Left hindlimb (tissue), 1 donor: Measurements from ENCODE around the gene VRK1.

Source experiments
- DNase-seq: peaks from one replicate; pipeline ENCODE4 v3.0.0-alpha.2; 2018

Gene VRK1

DNA sequence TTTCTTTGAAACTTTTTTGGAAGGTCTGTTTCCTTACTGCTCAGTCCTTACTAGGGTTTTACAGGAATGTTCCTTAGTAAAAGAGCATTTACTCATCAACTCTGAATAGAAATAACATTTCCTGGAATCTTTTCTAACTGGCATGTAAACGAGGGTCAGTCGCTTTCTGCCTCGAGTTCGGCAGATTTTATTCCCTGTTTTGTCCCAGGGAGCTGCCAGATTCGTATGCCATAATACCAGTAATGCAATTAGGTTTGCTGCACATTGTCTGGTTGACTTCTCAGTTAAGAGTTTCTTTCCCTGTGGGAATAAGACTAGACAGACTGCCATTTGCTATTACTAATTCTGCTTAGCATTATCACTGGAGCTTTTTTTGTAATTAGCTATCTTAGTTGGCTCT lies 91.9 kb downstream of the VRK1 start:
- no peak for DNase-seq

DNA sequence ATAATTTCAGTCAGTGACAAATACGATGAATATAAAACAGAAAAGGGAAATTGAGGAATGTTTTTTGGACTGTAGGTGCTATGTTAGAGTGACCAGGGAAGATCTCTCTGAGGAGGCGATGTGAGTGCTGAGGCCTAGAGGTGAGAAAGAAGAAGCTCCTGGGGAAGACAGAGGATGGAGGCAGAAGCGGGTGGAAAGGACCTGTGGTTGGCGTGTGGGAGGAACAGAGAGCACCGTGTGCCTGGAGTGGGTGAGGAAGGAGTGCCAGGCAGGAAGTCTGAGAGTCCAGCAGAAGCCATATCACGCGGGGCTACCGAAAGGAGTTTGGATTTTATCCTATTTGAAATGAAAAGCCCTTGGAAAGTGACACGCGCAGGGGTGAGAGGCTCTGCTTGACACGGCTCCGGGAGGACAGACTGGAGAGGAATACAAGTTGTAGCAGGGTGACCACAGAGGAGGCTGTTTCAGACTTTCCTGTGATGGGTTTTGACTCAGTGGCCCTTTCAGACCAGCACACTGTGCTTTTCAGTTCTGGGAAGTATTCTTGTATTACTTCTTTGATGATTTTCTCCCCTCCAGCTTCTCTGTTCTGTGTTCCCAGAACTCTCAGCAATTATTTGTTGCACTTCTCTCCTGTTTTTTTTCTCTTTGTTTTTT lies 96.9 kb downstream of the VRK1 start:
- DNase-seq: no peak

DNA sequence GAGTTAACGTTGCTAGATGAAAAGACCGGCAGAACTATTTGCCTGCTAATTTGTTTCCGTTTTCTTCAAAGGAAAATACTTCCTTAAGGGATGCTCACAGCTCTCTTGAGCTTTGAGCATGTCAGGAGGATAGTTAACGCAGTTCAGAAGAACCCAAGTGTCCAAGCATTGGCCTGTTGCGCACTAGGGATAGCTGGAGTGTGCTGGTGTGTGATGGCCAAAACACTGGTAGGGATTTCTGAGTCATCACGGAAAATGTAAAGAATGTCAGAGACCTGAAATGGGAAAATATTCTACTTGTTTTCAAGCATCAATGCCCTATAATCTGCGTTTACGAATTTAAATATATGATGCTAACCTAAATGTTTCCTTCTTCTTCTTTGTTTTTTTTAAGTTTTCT lies 97.8 kb downstream of the VRK1 start:
- no peak for DNase-seq

DNA sequence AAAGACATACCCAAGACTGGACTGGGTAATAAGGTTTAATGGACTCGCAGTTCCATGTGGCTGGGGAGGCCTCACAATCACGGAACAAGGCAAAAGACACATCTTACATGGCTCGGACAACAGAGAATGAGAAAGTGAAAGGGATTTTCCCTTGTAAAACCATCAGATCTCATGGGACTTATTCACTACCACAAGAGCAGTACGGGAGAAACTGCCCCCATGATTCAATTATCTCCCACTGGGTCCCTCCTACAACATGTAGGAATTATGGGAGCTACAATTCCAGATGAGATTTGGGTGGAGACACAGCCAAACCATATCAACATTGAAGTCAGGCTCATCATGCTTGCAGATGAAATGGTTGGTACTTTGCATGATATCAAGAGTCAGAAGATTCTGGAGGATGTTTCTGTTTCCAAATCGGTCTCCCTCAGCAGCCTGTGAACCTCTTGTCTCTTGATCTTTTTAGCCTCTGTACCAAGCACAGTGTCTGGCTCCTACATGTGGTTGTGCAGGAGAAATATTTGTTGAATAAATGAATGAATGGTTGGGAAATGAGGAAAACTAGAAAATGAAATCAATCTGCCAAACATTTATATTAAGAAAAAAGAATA lies 98.6 kb downstream of the VRK1 start:
- DNase-seq: no peak

DNA sequence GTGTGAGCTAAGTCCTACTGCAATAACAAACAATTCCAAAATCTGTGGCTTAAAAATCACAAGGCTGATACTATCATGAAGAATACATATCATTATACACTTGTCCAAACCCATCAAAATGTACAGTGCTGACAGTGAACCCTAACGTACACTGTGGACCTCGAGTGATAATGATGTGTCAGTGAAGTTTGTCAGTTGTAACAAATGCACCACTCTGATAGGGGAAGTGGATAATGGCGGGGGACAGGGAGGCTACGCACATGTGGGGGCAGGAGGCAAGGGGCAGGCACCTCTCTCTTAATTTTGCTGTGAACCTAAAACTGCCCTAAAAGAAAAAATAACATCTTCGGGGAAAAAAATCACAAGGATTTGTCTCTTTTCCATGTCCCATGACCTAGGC lies 100.0 kb downstream of the VRK1 start:
- DNase-seq: no peak

DNA sequence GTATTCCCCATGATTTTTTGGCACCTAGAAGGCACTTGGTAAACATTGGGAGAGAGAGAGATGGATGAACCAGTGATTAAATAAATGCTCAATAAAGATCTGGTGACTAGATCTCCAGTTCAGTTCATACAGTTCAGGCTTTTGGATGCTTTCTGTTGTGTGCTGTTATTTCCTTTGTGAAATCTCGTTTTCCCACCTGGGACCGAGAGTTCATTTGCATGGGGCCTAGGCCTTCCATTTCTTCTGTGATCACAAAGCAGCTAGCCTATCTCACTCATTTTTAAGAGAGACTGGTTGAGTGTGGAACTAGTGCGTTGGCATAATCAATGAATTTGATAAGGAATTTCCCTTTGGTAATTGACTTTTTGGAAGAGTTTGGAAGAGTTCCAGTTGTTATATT lies 104.0 kb downstream of the VRK1 start:
- DNase-seq: no peak

DNA sequence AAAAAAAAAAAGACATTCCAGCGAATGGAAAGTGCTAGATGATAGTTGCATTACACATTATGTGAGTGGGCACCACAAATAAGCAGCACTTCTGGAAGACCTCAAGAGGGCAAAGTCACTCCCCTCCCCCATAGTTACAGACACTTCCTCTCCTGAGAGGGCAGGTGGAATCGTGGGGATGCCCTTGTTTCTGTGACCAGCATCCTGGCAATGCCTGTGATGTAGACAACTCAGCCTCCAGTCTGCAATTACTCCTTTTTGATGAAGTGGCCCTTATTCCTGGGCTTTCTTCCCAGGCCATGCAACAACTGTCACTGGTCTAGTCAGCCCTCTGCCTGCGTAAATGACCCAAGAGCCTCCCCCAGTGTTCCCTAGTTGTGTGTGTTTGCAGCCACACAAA lies 104.8 kb downstream of the VRK1 start:
- DNase-seq: no peak

DNA sequence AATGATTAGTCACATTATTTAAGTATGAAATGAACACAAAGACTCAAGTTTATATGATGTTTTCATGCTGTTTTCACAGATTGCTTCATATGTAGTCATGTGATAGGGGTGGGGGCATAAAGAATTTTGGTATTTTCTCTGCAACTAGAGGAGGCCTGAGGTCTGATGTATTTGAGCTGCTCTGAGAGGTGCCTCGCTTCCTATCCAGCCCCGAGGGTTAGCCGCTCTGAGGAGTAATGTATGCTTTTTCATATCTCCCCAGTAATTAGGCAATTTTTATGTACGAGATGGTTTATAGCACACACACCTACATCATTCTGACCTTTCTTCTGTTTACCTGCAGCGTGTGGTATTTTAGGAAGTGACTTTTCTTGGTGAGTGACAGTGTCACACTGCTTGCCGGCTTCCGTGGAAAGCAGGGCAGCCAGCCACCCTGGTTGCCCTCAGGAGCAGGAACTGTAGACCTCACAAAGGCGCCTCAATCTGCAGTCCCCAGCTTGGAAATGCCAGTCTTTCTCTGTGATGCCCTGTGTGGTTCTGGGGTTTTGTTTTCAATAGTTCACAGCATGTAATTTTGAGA lies 106.4 kb downstream of the VRK1 start:
- no peak for DNase-seq

DNA sequence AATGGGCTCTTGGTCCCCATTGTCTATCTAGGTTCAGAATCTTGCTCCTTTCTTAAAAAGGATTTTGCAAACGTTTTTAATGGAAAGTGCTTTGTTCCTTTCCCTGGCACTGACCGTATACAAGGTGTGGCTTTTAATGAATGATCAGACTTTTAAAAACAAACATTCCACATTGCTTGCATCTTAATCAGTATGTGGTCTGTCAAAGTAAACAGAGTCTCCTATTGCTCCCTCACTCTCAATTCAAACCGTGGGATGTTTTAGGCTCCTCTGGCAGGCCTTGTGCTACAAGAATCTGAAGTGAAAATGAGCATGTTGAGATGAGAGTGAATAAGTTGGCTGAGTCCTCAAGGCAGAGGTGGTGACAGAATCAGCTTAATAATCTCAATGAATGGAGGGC lies 107.0 kb downstream of the VRK1 start:
- no peak for DNase-seq

DNA sequence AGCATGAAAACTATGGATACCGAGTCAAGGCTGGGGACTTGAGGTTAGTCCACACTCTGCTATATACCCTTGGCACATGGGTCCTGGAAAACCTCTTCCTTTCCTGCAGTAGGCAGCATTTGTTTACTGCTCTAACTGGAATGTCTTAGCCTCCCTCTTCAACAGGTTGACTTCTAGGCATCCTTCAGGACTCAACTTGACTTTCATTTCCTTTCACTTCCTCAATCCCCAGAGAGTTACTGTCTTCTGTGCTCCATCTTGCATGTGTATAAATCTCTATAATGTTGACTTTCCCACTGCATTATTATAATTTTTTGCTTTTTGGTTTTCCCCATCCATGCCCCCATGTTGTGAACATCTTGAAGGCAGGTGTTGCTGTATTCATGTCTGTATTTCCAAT lies 107.9 kb downstream of the VRK1 start:
- DNase-seq: no peak

DNA sequence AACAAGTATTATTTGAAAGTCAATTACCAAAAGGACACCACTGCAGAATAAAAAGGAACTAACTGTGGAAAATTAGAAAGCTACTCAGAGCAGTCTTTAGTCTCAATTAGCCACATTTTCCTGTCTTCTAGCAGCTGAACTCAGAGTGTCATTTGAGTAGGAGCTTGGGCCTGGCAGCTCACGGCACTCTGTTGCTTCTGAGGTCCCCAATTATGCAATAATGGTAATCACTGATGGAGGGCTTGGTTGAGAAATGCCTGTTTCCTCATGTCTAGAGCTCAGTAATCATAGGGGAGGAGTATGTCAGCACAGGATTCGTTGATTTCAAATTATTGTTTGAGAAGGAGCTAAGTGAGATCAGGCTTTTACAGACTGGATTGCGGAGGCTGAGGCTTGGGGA lies 108.6 kb downstream of the VRK1 start:
- DNase-seq: no peak

DNA sequence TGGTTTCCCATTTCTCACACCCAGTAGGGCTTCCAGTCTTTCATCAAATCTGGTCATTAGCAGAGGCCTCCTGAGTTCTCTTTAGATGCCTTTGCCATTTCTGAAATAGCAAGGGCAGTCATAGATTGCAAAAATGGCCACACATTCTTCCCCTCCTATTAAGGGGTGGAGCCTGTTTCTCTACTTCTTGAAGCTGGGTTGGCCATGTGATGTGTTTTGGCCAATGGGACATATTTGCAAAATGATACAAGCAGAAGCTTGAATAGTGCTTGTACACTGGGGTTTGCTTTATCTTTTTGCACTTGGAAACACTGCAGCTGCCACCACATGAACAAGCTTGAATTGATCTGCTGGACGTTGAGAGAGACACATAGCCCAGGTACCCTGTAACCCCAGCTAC lies 109.3 kb downstream of the VRK1 start:
- no peak for DNase-seq

DNA sequence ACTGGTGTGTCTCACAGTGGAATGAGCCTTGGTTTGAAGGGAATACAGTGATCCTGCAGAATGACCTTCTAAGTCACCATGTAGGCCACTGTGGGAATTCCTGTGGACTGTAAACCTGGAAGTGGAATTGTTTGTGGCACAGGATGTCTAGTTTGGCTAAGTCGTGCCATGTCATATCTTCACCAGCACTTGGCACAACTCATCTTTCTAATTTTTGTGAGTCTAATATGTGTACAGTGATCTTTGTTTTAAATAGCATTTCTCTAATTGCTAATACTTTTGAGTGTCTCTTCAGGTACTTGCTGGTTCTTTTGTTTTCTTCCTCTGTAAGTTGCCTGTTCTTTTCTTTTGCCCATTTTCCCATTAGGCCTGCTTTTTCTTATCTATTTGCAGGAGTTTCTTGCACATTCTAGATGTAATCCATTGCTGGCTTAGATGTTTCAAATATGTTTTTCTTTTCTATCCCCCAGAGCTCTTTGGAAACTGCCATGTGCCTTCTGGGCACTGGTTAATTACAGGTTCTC lies 112.7 kb downstream of the VRK1 start:
- DNase-seq: no peak

DNA sequence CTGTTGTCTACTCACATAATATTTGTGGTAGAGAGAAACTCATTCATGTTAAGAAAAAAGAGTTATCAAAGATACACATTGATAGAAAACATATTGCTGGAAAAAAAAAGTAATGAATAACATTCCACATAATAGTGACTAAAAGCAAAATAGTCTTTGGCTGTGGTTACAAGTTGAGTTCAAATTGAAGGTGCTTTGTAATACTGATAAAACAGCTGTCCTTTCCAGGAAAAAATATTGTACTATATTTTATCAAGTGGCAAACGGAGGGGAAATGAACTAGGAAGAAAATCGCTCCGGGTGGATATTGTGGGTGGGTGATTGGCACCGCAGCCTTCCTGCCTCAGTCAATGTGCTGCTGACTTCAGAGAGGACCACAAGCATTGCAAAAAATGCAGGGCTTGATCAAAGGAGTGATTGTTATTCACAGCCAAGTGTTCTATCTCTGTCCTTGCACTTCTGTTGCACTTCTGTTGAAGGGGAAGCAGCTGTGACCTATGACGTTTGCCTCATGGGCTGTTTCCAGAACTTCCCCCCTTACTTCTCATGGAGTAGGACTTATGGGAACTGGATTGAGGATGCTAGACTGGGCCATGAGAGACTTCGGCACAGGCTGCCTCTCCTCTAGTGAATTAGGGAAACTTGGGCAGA lies 114.4 kb downstream of the VRK1 start:
- DNase-seq: no peak

DNA sequence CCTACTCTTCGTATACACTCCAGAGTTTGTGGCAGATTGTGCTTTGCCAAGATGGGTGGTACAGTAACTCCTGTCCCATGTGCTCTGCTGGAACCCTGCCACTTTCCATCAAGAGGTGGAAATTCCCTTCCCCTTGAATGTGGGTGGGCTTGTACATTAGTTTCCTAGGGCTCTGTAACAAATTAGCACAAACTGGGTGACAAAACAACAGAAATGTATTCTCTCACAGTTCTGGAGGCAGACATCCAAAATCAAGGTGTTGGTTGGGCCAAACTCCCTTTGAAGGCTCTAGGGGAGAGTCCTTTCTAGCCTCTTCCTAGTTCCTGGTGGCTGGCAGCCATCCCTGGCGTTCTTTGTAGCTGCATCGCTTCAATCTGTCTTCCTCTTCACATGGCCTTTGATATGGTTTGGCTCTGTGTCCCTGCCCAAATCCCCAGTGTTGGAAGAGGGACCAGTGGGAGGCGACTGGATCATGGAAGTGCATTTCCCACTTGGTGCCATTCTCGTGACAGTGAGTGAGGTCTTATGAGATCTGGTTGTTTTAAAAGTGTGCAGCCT lies 117.5 kb downstream of the VRK1 start:
- peak; percentile 36 for DNase-seq

DNA sequence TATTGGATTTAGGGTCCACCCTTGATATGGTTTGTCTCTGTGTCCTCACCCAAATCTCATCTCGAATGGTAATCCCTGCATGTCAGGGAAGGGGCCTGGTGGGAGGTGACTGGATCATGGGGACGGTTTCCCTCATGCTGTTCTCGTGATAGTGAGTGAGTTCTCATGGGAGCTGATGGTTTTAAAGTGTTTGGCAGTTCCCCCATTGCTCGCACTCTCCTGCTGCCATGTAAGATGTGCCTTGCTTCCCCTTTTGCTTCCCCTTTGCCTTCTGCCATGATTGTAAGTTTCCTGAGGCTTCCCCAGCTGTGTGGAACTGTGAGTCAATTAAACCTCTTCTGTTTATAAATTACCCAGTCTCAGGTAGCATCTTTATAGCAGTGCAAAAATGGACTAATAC lies 118.3 kb downstream of the VRK1 start:
- DNase-seq: no peak

DNA sequence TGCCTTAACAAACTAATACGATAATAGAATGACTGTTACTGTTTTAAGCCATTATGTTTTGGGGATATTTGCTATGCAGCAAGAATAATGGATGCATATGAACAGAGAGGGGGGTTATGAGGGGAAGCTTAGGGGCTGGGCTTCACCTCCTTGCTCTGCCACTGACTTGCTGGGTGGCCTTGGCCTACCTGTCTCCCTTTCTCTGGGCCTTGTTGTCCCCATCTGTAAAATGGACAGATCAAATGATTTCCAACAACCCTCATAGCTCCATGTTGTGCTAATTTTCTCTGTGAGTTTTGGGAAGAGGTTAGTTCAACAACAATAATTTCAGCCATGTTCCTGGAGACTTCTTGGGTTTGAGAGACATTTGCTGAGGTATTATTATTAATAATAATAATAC lies 119.6 kb downstream of the VRK1 start:
- no peak for DNase-seq

DNA sequence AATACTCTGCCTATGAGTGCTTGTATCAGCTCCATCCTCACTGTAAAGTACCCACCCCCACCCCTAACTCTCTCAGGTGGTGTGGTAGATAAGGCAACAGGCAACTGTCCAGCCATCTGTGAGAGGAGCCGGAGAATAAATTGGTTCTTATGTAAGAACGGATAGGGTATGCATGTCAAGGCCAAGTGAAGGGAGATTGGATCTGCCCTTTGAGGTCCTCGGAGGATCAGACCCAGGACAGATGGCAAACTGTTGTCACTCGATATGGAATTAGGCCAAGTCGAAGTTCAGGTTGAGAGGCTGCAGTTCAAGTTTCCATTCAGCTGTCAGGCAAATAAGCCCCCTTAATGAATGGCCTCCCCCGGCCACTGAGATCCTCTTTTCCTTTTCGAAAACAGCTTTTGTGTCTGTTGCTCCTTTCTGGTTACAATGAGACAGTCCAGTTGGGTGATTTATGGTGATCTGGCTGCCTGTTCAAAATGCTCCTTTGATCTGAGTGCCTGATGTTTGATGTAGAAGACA lies 120.3 kb downstream of the VRK1 start:
- no peak for DNase-seq

DNA sequence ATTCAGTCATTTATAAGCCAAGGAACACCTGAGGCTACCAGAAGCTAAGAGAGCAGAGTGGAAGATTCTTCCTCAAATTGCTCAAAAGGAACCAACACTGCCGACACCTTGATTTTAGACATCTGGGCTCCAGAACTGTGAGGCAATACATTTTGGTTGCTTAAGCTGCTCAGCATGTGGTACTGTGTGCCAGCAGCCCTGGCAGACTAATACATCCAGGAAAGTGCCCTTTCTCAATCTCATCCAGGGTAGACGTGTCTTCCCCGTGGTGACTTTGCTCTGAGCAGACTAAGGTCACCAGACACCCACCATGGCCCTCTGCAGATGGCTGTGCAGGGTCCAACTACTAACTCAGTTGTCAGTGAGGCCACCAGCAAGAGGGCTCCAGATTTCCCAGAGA lies 122.8 kb downstream of the VRK1 start:
- DNase-seq: no peak

DNA sequence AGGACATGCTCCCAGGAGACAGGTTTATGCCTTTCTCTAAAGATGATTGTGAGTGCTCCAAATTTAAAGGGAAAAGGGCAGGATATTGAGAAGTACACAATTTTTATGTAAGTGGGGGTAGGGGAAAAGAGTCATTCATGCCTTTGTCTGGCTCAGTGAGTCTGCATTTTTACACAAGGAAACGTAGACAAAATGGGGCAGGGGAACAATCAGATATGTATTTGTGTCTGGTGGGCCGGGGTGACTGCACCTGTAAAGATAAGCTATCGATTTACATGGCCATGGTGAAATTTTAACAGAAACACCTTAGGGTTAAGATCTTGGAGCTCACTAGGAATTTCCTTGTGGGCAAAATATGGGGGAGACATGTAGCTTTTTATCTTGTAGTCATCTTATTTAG lies 123.6 kb downstream of the VRK1 start:
- DNase-seq: no peak

DNA sequence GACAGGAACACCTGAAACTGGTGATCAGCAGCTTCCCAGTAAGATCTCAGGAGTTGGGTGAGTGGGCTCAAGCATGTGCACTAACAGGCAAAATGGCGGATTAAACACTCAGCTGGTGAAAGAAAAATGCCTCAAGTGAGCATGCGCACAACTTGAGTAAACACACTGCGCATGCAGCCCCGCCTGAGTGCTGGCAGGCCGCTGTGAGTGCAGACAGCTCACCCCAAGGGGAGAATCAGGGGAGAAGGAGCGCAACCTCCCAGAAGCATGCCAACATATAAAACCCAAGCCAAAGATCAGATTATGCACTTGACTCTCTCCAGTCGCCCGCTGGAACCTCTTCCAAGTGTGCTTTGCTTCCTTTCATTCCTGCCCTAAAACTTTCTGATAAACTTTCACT lies 125.8 kb downstream of the VRK1 start:
- DNase-seq: no peak

DNA sequence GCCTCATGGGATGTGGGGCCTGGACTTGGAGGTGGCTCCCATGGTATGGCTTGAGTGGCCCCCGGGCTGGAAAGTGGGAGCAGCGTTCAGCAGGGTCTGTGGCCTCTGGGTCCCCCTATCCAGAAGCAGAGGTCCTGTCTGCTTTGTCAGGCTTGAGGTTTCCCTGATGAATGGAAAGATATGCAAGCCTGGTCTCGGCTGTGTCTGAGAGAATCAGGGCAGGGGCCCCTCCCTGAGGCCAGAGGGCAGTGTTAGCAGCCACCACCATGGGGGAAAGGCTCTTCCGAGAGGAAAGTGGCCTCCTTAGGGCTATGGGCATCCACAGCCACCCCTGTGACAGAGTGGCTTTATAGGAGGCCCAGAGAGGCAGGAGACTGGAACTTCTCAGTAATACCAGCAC lies 128.2 kb downstream of the VRK1 start:
- DNase-seq: no peak

DNA sequence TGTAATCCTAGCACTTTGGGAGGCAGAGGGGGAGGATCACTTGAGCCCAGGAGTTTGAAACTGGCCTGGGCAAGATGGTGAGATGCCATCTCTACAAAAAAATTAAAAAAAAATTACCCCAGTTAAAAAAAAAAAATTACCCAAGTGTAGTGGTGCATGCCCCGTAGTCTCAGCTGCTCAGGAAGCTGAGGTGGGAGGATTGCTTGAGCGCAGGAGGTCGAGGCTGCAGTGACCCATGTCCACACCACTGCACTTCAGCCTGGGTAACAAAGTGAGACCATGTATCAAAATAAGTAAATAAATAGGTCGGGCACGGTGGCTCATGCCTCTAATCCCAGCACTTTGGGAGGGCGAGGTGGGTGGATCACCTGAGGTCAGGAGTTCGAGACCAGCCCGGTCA lies 128.8 kb downstream of the VRK1 start:
- DNase-seq: no peak
